ENCODE data around the gene GTPBP10. TPM values are rescaled to one million over a fixed set of nuclear protein-coding genes. Genes with fewer than 3 reads are reported as not detected.
"Not testable (repeated sequence)": the region's sequence is repeated elsewhere in the genome, so short reads cannot be mapped to it uniquely, and the experiment has no call there.

Gene GTPBP10
- total RNA-seq, 1 donor: 16.0 TPM

- TF ChIP-seq CTCF (IDR thresholded peaks at IDR 0.05; ENCODE audit: insufficient read depth, low read depth, low read length): no peak
- H3K4me3 ChIP-seq (ENCODE audit: low read depth, low read length): no peak overlapping the region
- DNase-seq (ENCODE audit: low read depth): no peak
These were observed 12.2 kb upstream of the GTPBP10 start for GRCh38 chr7:90334193-90334843.

GRCh38 chr7:90334926-90335325 is 11.6 kb upstream of the GTPBP10 start:
- not testable (repeated sequence) for H3K4me3 ChIP-seq (ENCODE audit: low read depth, low read length); DNase-seq (ENCODE audit: low read depth)

- DNase-seq (ENCODE audit: low read depth): peak; percentile 10
- H3K4me3 ChIP-seq (ENCODE audit: low read depth, low read length): no peak overlapping the region
- no peak for TF ChIP-seq CTCF (IDR thresholded peaks at IDR 0.05; ENCODE audit: insufficient read depth, low read depth, low read length)
These were observed 9.4 kb upstream of the GTPBP10 start for GRCh38 chr7:90337106-90337505.

- DNase-seq (ENCODE audit: low read depth): no peak
- TF ChIP-seq CTCF (IDR thresholded peaks at IDR 0.05; ENCODE audit: insufficient read depth, low read depth, low read length): no peak
- H3K4me3 ChIP-seq (ENCODE audit: low read depth, low read length): no peak overlapping the region
These were observed 1.5 kb upstream of the GTPBP10 start for GRCh38 chr7:90345016-90345415.

GRCh38 chr7:90345595-90346335 is 751 bp upstream of the GTPBP10 start:
- peak overlapping the region; percentile 99 for H3K4me3 ChIP-seq (ENCODE audit: low read depth, low read length)
- peak; percentile 56 for DNase-seq (ENCODE audit: low read depth)
- TF ChIP-seq CTCF (IDR thresholded peaks at IDR 0.05; ENCODE audit: insufficient read depth, low read depth, low read length): no peak

GRCh38 chr7:90347759-90348158 is 1.2 kb downstream of the GTPBP10 start:
- no peak overlapping the region for H3K4me3 ChIP-seq (ENCODE audit: low read depth, low read length)
- no peak for DNase-seq (ENCODE audit: low read depth)
- no peak for TF ChIP-seq CTCF (IDR thresholded peaks at IDR 0.05; ENCODE audit: insufficient read depth, low read depth, low read length)

DNA sequence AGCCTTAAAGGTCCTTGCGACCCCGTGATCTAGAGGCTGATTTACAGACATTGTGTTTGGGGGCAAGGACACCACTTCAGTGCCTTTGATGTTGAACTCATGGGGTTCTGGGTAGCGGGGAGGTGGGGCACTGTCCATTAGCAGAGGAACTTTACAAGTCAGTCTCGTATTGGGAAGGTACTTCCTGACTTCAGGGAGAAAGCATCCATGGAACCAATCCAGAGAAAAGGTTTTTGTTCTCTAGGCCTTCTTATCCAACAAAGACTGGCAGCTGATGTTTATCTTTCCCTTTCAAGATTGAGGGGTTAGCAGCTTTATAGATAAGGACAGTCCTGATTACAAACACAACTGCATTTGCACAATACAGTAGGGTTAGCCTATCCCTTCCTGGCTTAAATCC is 2.8 kb downstream of the GTPBP10 start:
- H3K4me3 ChIP-seq (ENCODE audit: low read depth, low read length): no peak overlapping the region
- TF ChIP-seq CTCF (IDR thresholded peaks at IDR 0.05; ENCODE audit: insufficient read depth, low read depth, low read length): no peak
- no peak for DNase-seq (ENCODE audit: low read depth)

DNA sequence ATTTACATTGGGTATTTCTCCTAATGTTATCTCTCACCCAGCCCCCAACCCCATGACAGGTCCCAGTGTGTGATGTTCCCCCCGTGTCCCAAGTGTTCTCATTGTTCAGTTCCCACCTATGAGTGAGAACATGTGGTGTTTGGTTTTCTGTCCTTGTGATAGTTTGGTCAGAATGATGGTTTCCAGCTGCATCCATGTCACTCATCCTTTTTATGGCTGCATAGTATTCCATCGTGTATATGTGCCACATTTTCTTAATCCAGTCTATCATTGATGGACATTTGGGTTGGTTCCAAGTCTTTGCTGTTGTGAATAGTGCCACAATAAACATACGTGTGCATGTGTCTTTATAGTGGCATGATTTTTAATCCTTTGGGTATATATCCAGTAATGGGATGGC is 3.5 kb downstream of the GTPBP10 start:
- not testable (repeated sequence) for H3K4me3 ChIP-seq (ENCODE audit: low read depth, low read length); DNase-seq (ENCODE audit: low read depth)
